Measurements from ENCODE around the gene MINK1. TPM values are rescaled to one million over a fixed set of nuclear protein-coding genes. Genes with fewer than 3 reads are reported as not detected.
A peak's percentile ranks its signal among the peaks of the same experiment; 100 is the strongest.

MINK1 gene
- total and polyA plus RNA-seq, 9 donors, result 37.6 to 177 (median 95.8) TPM

DNA sequence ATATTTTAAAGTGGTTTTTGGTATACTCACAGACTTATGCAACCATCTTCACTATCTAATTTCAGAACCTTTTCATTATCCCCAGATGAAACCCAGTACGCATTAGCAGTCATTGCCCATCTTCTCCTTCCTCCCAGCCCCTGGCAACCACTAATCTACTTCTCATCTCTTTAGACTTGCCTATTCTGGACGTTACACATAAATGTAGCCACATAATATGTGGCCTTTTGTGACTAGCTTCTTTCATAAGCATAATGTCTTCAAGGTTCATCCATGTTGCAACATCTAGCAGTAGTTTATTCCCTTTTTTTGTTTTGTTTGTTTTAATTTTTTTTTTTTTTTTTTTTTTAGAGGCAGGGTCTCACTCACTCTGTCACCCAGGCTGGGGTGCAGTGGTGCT is 37.7 kb downstream of the MINK1 start:
- intact Hi-C loops (cut with DNase I), result no loop called here
- Histone ChIP-seq H3K9me3 (no peaks in the 10 kb centered on the region), H3K4me1 (ENCODE audit: insufficient read depth) (peaks cover 7% of the 10 kb centered on the region), H3K27me3 (no peaks in the 10 kb centered on the region), H3K4me3 (no peak overlapping the region), H3K27ac (no peak overlapping the region), H3K36me3 (no peaks in the 10 kb centered on the region)
- TF ChIP-seq CTCF (IDR thresholded peaks at IDR 0.05) (no peak), POLR2A (IDR thresholded peaks at IDR 0.05) (no peak), EP300 (IDR thresholded peaks at IDR 0.05) (no peak)
- DNase-seq, result no peak
- WGBS, 3 donors, result 86 to 92% (median 88%) methylated on average over 2 of the region's 2 CpGs

- WGBS, 3 donors, result 15 to 29% (median 16%) methylated on average over 8 of the region's 8 CpGs
- peak overlapping the region in 1 of 2 donors; percentile 16 for H3K27ac ChIP-seq
Measured at GRCh38 chr17:4872786-4873185, 39.6 kb downstream of the MINK1 start.

DNA sequence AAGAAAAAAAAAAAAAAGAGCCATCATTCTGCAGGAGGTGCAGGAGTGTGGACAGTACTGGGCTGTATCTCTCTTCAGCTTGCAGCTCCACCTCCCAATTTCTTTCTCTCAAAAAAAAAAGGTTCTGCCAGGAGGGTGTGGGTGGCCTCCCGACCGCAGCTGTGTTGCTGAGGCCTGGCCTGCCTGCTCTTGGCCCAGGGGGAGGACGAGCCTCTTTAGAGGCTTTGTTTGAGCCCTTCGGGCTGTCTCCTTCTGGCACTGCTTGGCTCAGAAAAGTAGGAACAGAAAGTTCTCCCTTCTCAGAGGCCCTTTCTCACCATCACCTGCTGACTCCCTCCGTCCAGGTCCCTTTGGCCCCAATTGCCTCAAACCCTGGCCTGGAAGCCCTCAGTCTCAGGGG is 43.9 kb downstream of the MINK1 start:
- DNase-seq, result no peak
- WGBS, 3 donors, result 35 to 51% (median 47%) methylated on average over 5 of the region's 5 CpGs
- no peaks in the 10 kb centered on the region for H3K9me3 ChIP-seq
- TF ChIP-seq EP300 (IDR thresholded peaks at IDR 0.05) (no peak), CTCF (IDR thresholded peaks at IDR 0.05) (no peak), POLR2A (IDR thresholded peaks at IDR 0.05) (no peak)
- H3K4me1 ChIP-seq (ENCODE audit: insufficient read depth), result peaks cover 9% of the 10 kb centered on the region
- no peak overlapping the region for H3K4me3 ChIP-seq
- no peak overlapping the region for H3K27ac ChIP-seq
- H3K36me3 ChIP-seq, result no peaks in the 10 kb centered on the region
- intact Hi-C loops (cut with DNase I), result no loop called here
- no peaks in the 10 kb centered on the region for H3K27me3 ChIP-seq

More at GRCh38 chr17:4872786-4873185, 39.6 kb downstream of the MINK1 start:
- intact Hi-C loops (cut with DNase I), result no loop called here
- H3K36me3 ChIP-seq, result no peaks in the 10 kb centered on the region
- no peaks in the 10 kb centered on the region for H3K9me3 ChIP-seq
- TF ChIP-seq EP300 (IDR thresholded peaks at IDR 0.05) (no peak), POLR2A (IDR thresholded peaks at IDR 0.05) (no peak), CTCF (IDR thresholded peaks at IDR 0.05) (no peak)
- no peak overlapping the region for H3K4me3 ChIP-seq
- H3K27me3 ChIP-seq, result no peaks in the 10 kb centered on the region
- H3K4me1 ChIP-seq (ENCODE audit: insufficient read depth), result peaks cover 6% of the 10 kb centered on the region
- no peak for DNase-seq

GRCh38 chr17:4879601-4880000 is 46.5 kb downstream of the MINK1 start:
- H3K9me3 ChIP-seq, result no peaks in the 10 kb centered on the region
- WGBS, 3 donors, result 59 to 93% (median 82%) methylated on average over 4 of the region's 4 CpGs

More at GRCh38 chr17:4879601-4880000, 46.5 kb downstream of the MINK1 start:
- TF ChIP-seq POLR2A (IDR thresholded peaks at IDR 0.05) (no peak), CTCF (IDR thresholded peaks at IDR 0.05) (no peak), EP300 (IDR thresholded peaks at IDR 0.05) (no peak)
- no peaks in the 10 kb centered on the region for H3K27me3 ChIP-seq
- no peak for DNase-seq
- H3K4me1 ChIP-seq (ENCODE audit: insufficient read depth), result peaks cover 3% of the 10 kb centered on the region
- no peak overlapping the region for H3K4me3 ChIP-seq
- no peaks in the 10 kb centered on the region for H3K36me3 ChIP-seq
- no peak overlapping the region for H3K27ac ChIP-seq
- intact Hi-C loops (cut with DNase I), result no loop called here

All from ovary (tissue), 9 donors.